Astrocyte of the cerebellum (primary cell): ENCODE measurements around the gene SRSF9.

Experiments
- DNase-seq: peaks from one replicate; pipeline ENCODE4 v3.0.0-alpha.2; 2011; ENCODE audit warnings: low read depth
- H3K4me3 ChIP-seq: 2 replicates; pipeline ENCODE4 v1.5.1; 2011; ENCODE audit warnings: mild to moderate bottlenecking, low read depth, low read length, moderate library complexity
- in situ Hi-C: cut with HindIII; loops from 2 replicates; pipeline ENCODE4 v1.10.0; 2017; ENCODE audit warnings: low sequenced_read_pairs
- TF ChIP-seq, protein P1 (sequence below): IDR thresholded peaks from 2 replicates; pipeline ENCODE4 v1.5.1; 2012; ENCODE audit warnings: low read length, low read depth, moderate library complexity, mild to moderate bottlenecking; ENCODE audit errors: missing control alignments

The SRSF9 gene

DNA sequence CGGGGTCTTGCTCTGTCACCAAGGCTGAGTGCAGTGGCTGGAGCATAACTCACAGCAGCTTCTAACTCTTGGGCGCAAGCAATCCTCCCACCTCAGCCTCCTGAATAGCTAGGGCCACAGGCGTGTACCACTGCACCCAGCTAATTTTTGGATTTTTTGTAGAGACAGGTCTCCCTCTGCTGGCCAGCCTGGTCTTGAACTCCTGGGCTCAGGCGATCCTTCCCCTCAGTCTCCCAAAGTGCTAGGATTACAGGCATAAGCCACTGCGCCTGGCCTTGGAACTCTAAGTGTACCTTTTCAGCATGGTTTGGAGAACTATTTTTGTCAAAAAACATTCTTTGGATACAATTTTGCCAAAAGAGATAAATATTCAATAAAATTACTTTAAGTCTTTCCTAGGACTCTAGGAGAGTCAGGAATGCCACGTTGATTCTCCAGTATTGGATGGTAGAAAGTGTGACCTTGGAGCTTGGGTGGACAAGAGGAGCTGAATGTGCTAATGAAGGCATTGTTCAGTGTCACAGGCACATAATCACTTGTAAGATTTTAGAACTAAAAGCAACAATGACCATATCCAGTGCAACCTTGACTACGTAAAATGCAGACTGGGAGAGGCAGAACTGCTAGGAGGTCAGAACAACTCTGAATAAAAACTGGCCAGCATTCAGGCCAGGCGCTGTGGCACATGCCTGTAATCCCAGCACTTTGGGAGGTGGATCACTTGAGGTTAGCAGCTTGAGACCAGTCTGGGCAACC, 2.8 kb downstream of the SRSF9 start:
- TF ChIP-seq, protein P1, sequence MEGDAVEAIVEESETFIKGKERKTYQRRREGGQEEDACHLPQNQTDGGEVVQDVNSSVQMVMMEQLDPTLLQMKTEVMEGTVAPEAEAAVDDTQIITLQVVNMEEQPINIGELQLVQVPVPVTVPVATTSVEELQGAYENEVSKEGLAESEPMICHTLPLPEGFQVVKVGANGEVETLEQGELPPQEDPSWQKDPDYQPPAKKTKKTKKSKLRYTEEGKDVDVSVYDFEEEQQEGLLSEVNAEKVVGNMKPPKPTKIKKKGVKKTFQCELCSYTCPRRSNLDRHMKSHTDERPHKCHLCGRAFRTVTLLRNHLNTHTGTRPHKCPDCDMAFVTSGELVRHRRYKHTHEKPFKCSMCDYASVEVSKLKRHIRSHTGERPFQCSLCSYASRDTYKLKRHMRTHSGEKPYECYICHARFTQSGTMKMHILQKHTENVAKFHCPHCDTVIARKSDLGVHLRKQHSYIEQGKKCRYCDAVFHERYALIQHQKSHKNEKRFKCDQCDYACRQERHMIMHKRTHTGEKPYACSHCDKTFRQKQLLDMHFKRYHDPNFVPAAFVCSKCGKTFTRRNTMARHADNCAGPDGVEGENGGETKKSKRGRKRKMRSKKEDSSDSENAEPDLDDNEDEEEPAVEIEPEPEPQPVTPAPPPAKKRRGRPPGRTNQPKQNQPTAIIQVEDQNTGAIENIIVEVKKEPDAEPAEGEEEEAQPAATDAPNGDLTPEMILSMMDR = peak; percentile 74
- in situ Hi-C loops = no loop called here
- no peak for DNase-seq
- H3K4me3 ChIP-seq = no peak overlapping the region

DNA sequence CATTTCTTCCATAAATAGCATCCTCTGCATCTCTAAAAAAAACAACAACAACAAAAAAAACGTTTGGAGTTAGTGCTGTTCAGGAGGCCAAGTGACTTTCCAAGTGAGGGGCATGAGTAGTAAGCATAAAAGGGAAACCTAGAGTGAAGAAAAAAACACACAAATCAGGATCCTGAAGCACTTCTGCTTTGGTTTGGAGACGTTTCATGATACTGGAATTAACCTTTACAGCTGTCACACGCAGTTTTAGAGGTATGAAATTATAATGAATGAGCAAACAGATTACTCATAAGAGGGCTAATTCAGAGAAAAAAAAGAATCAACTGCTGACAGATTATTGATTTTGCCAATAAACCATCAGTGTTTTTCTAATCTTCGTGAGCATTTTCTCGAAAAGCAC, 3.8 kb downstream of the SRSF9 start:
- no peak for DNase-seq
- H3K4me3 ChIP-seq = no peak overlapping the region
- in situ Hi-C loops = no loop called here
- TF ChIP-seq, protein P1 = no peak

DNA sequence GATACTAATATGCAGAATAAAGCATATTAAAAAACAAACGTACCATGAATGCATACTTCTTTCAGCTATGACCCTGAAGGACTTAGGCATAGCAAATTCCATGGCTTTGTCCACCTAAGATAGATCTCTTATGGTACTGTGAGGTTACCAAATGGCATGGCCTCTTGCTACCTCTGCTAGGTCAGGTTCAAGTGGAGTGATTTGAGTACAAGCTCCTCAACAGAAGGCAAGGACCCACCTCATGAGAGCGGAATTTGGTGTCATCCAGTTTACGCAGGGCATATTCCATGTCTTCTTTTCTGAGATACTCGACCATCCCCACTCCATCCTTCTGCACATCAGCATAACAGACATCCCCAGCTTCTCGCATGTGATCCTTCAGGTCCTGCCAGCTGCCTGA, 5.8 kb downstream of the SRSF9 start:
- TF ChIP-seq, protein P1 = no peak
- in situ Hi-C loops = no loop called here
- no peak overlapping the region for H3K4me3 ChIP-seq
- no peak for DNase-seq

DNA sequence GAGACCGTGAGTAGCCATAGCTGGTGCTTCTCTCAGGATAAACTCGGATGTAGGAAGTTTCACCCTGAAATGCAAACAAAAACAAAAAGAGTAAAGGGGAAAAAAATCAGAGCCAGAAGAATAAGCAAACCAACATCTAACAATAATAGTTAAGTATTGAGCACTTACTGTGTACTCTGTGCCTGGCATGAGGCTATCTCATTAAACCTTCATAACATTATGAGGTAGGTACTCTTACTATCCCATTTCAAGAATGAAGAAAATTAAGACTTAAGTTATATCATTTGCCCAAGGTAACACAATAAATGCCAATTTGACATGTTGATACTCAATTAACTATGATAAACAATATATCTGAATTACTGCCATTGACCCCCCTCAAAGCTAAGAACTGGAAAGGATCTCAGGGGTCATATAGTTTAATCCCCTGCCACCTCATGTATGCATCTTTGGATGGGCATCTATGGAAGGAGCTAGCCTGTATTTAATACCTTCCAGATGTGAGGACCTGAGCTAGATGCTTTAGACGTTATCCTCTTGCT, 7.4 kb downstream of the SRSF9 start:
- in situ Hi-C loops = no loop called here
- no peak overlapping the region for H3K4me3 ChIP-seq
- DNase-seq = no peak
- TF ChIP-seq, protein P1 = no peak

DNA sequence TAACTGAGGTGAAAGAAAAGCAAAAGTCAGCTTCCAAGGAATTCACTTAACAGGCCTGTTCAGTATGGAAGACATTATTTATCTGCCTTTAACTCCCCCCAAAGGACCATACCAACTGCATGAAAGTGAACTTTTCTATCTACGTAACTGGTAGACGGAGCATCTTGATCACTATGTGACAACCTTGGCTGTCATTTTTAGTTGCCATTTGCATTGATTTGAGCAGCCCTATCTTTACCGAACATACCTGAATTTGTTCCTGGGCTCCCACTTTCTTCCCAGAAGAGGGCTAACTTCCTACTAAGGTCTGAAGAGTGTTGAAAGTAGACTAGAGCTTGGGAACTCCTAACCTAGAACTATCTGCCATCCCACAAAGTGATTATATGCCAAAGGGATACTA, 9.4 kb downstream of the SRSF9 start:
- DNase-seq = no peak
- TF ChIP-seq, protein P1 = no peak
- in situ Hi-C loops = no loop called here
- no peak overlapping the region for H3K4me3 ChIP-seq

DNA sequence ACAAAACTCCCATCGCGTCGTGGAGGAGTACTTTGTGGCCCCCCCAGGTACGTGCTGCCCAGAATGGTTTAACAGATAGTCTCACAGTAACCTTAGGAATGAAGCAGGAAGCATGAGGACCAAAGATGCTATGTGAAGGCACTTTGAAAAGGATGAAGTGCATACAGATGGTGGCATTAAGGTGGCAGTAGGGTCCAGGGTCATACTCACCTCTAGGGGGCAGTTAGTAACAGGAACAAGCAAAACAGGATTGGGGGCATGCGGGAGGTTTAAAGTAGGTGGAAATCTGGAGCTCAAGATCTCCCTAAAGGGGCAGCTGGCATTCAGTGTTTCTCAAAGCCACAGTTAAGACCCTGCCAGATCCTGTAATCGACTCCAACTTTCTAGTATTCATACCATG, 12.4 kb downstream of the SRSF9 start:
- TF ChIP-seq, protein P1 = peak; percentile 53
- no peak overlapping the region for H3K4me3 ChIP-seq
- in situ Hi-C loops = no loop called here
- DNase-seq = no peak
